HepG2 (cell line): Measurements from ENCODE around the gene ARID5B.

ENCODE experiments used
- BHLHE40 ChIP-seq: IDR thresholded peaks from 2 replicates; pipeline ENCODE4 v1.6.1; 2011; ENCODE audit warnings: low read length, improper control_type of control experiment
- DNMT1 ChIP-seq: sonication (generic); formaldehyde crosslinking; IDR thresholded peaks from 2 replicates; pipeline ENCODE4 v1.5.1; 2020; ENCODE audit warnings: mild to moderate bottlenecking, missing genetic modification reagents
- EP300 ChIP-seq, 3 experiments: sonication (generic) in 1 of 3; formaldehyde crosslinking in 1 of 3; IDR thresholded peaks; 2 replicates each; pipeline versions ENCODE4 v1.5.1 to v1.6.1; 2011 to 2020; ENCODE audit warnings: low read depth in 2 of 3, low read length in 2 of 3, borderline replicate concordance in 1 of 3, improper control_type of control experiment in 1 of 3, mild to moderate bottlenecking in 1 of 3, missing genetic modification reagents in 1 of 3, moderate library complexity in 1 of 3
- EZH2 ChIP-seq: conservative IDR thresholded peaks from 2 replicates; pipeline ENCODE4 v1.6.1; 2012; ENCODE audit warnings: mild to moderate bottlenecking, low read depth, low read length, moderate library complexity
- POLR2AphosphoS2 ChIP-seq: IDR thresholded peaks from 2 replicates; pipeline ENCODE4 v1.6.1; 2011; ENCODE audit warnings: low read depth, low read length, improper control_type of control experiment
- POLR2AphosphoS5 ChIP-seq: IDR thresholded peaks from 2 replicates; pipeline ENCODE4 v1.6.1; 2012; ENCODE audit warnings: low read depth, low read length
- PTBP1 ChIP-seq: fragments of 200-400 bp; formaldehyde crosslinking; IDR thresholded peaks from 2 replicates; pipeline ENCODE4 v1.6.1; 2018; ENCODE audit warnings: low read length, low read depth; ENCODE audit not compliant: poor library complexity, severe bottlenecking
- ZNF660 ChIP-seq: sonication (generic); formaldehyde crosslinking; IDR thresholded peaks from 2 replicates; pipeline ENCODE4 v1.5.1; 2020; ENCODE audit warnings: mild to moderate bottlenecking, low read depth, missing genetic modification reagents, borderline replicate concordance
- TF ChIP-seq, protein P1 (sequence below): sonication (generic); formaldehyde crosslinking; IDR thresholded peaks from 2 replicates; pipeline ENCODE4 v1.8.1; 2023; ENCODE audit warnings: missing genetic modification reagents, mild to moderate bottlenecking, borderline replicate concordance
- TF ChIP-seq, protein P2 (sequence below): sonication (generic); formaldehyde crosslinking; conservative IDR thresholded peaks from 2 replicates; pipeline ENCODE4 v1.4.0; 2020; ENCODE audit warnings: missing genetic modification reagents
- TF ChIP-seq, protein P3 (sequence below): IDR thresholded peaks from 2 replicates; pipeline ENCODE4 v1.6.1; 2012; ENCODE audit warnings: inconsistent platforms

DNA sequence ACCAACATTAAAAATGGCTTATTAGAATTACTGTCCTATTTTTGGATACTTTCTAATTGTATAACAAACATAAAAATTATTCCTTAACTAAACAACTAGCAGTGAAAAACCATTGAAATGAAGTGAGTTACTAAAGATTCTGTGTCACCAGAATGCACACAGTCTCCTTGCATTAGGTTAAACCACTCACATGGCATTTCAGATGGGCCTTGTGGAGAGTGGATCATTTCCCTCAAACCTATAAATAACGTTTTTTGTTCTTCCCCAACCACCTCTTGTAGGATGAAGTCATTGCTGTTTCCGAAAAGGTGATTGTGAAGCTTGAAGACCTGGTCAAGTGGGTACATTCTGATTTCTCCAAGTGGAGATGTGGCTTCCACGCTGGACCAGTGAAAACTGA is 38.4 kb downstream of the ARID5B start:
- TF ChIP-seq, protein P1, sequence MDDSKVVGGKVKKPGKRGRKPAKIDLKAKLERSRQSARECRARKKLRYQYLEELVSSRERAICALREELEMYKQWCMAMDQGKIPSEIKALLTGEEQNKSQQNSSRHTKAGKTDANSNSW (CRISPR knock-in tag) = no peak
- TF ChIP-seq POLR2AphosphoS5 = no peak
- TF ChIP-seq POLR2AphosphoS2 = no peak
- TF ChIP-seq, protein P2, sequence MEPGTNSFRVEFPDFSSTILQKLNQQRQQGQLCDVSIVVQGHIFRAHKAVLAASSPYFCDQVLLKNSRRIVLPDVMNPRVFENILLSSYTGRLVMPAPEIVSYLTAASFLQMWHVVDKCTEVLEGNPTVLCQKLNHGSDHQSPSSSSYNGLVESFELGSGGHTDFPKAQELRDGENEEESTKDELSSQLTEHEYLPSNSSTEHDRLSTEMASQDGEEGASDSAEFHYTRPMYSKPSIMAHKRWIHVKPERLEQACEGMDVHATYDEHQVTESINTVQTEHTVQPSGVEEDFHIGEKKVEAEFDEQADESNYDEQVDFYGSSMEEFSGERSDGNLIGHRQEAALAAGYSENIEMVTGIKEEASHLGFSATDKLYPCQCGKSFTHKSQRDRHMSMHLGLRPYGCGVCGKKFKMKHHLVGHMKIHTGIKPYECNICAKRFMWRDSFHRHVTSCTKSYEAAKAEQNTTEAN = no peak
- TF ChIP-seq, protein P3, sequence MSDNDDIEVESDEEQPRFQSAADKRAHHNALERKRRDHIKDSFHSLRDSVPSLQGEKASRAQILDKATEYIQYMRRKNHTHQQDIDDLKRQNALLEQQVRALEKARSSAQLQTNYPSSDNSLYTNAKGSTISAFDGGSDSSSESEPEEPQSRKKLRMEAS = no peak
- no peak for TF ChIP-seq ZNF660 (CRISPR knock-in tag)
- TF ChIP-seq DNMT1 (CRISPR knock-in tag) = no peak
- TF ChIP-seq BHLHE40 = no peak
- no peak for TF ChIP-seq PTBP1
- no peak for TF ChIP-seq EZH2
- no peak for TF ChIP-seq EP300 (IDR thresholded peaks at IDR 0.05; ENCODE audit: low read depth in 2 of 2, low read length in 2 of 2)
- TF ChIP-seq EP300 (CRISPR knock-in tag; IDR thresholded peaks at IDR 0.05; ENCODE audit: borderline replicate concordance) = no peak
